Transverse colon (tissue), 4 donors: ENCODE measurements around the gene HIC2. TPM values are rescaled to one million over a fixed set of nuclear protein-coding genes. Genes with fewer than 3 reads are reported as not detected.
"Not testable (repeated sequence)": the region's sequence is repeated elsewhere in the genome, so short reads cannot be mapped to it uniquely, and the experiment has no call there.

Experiments
- DNase-seq: peaks from one replicate; pipeline ENCODE4 v3.0.0-alpha.2; 2019
- H3K27ac ChIP-seq, 4 donors: fragments of 200-600 bp; sonication (generic); 2 replicates each; pipeline ENCODE4 v1.5.1; 2016 to 2018; ENCODE audit warnings: inconsistent platforms in 4 of 4
- H3K27me3 ChIP-seq: fragments of 200-600 bp; sonication (generic); 2 replicates; pipeline ENCODE4 v1.5.1; 2017; ENCODE audit warnings: inconsistent platforms
- H3K36me3 ChIP-seq, 4 donors: fragments of 200-600 bp; sonication (generic); 2 replicates each; pipeline ENCODE4 v1.5.1; 2017 to 2019; ENCODE audit warnings: inconsistent platforms in 4 of 4
- H3K4me1 ChIP-seq, 4 donors: fragments of 200-600 bp; sonication (generic); 2 replicates each; pipeline ENCODE4 v1.5.1; 2017 to 2020; ENCODE audit warnings: inconsistent platforms in 4 of 4
- H3K4me3 ChIP-seq, 4 donors: fragments of 200-600 bp; sonication (generic); 1 replicate in 1 of 4; 2 replicates in 3 of 4; pipeline versions ENCODE4 v1.5.1 to v1.6.1; 2017 to 2019; ENCODE audit warnings: inconsistent platforms in 4 of 4
- H3K9me3 ChIP-seq, 2 donors: fragments of 200-600 bp; sonication (generic); 2 replicates each; pipeline ENCODE4 v1.5.1; 2017 to 2019; ENCODE audit warnings: inconsistent platforms in 2 of 2
- CTCF ChIP-seq, 5 experiments: fragments of 200-600 bp in 3 of 5; fragments of 450-650 bp in 2 of 5; sonication (generic) in 3 of 5; IDR thresholded peaks; 1 replicate in 2 of 5; 2 replicates in 3 of 5; pipeline ENCODE4 v1.5.1; 2016 to 2017; ENCODE audit warnings: antibody characterized with exemption in 5 of 5, inconsistent platforms in 3 of 5, mild to moderate bottlenecking in 2 of 5, moderate library complexity in 1 of 5
- EP300 ChIP-seq: sonication (generic); formaldehyde crosslinking; IDR thresholded peaks from one replicate; pipeline ENCODE4 v1.6.1; 2017; ENCODE audit warnings: antibody characterized with exemption, low read depth
- POLR2A ChIP-seq: fragments of 450-650 bp; IDR thresholded peaks from one replicate; pipeline ENCODE4 v1.6.1; 2016; ENCODE audit warnings: antibody characterized with exemption, mild to moderate bottlenecking, moderate library complexity
- POLR2AphosphoS5 ChIP-seq, 3 donors: sonication (generic); formaldehyde crosslinking; IDR thresholded peaks; one replicate each; pipeline ENCODE4 v1.6.1; 2016; ENCODE audit warnings: antibody characterized with exemption in 3 of 3
- WGBS, 2 donors: methylation state at CpG; one replicate each; pipeline ENCODE4 v1.1.5; 2018; ENCODE audit warnings: low coverage in 1 of 2; 5-methylcytosine and 5-hydroxymethylcytosine counted together
- in situ Hi-C, 4 donors: fragments of 200-750 bp; cut with MboI; loops; one replicate each; pipeline versions ENCODE4 v1.15.0 to v1.15.1; 2017; ENCODE audit warnings: low sequenced_read_pairs in 3 of 4, low pct_ligation_motif_present in 1 of 4, low pct_unique_long_range_greater_than_20kb in 1 of 4
- intact Hi-C: fragments of 100-400 bp; cut with DNase I; formaldehyde crosslinking; loops from one replicate; pipeline ENCODE4 v1.15.1; 2023; ENCODE audit warnings: low total_unique reads
- total RNA-seq, 4 donors: library from RNA; depleted of rRNA; stranded (reverse); fragments of >200 nt; gene quantifications; one replicate each; pipeline ENCODE4 v1.1.0, GENCODE V29; 2016

HIC2 gene
- total RNA-seq, 4 donors from 2014 or later = 7.2 to 71.4 (median 9.2) TPM

- no peak overlapping the region for H3K27ac ChIP-seq
- intact Hi-C loops = no loop called here
- in situ Hi-C loops = no loop called here
- H3K27me3 ChIP-seq = no peaks in the 10 kb centered on the region
- WGBS, 2 donors = 80 to 85% methylated on average over 1 to 7 of the region's 7 CpGs
- no peak for DNase-seq
- H3K36me3 ChIP-seq = no peaks in the 10 kb centered on the region
- H3K4me3 ChIP-seq = no peak overlapping the region
- no peaks in the 10 kb centered on the region for H3K9me3 ChIP-seq
- TF ChIP-seq CTCF (IDR thresholded peaks at IDR 0.05) = no peak
- no peak for TF ChIP-seq POLR2AphosphoS5 (IDR thresholded peaks at IDR 0.05)
- TF ChIP-seq EP300 = no peak
- TF ChIP-seq POLR2A = no peak
- H3K4me1 ChIP-seq = no peaks in the 10 kb centered on the region
These were observed 34.7 kb downstream of the HIC2 start for GRCh38 chr22:21451545-21452520.

GRCh38 chr22:21452666-21453065, 35.5 kb downstream of the HIC2 start:
- H3K27ac ChIP-seq, H3K36me3 ChIP-seq, intact Hi-C loops, H3K9me3 ChIP-seq, in situ Hi-C loops, H3K4me3 ChIP-seq, DNase-seq, H3K4me1 ChIP-seq, H3K27me3 ChIP-seq: not testable (repeated sequence)
- 94 to 100% methylated on average over 1 to 4 of the region's 4 CpGs for WGBS, 2 donors

GRCh38 chr22:21454998-21455333, 37.8 kb downstream of the HIC2 start:
- H3K9me3 ChIP-seq, H3K4me3 ChIP-seq, H3K36me3 ChIP-seq, intact Hi-C loops, H3K27me3 ChIP-seq, in situ Hi-C loops, H3K27ac ChIP-seq, DNase-seq, H3K4me1 ChIP-seq: not testable (repeated sequence)
- WGBS, 2 donors = 86 to 90% methylated on average over 8 to 9 of the region's 9 CpGs

- no peaks in the 10 kb centered on the region for H3K4me1 ChIP-seq
- H3K4me3 ChIP-seq = no peak overlapping the region
- H3K27ac ChIP-seq = no peak overlapping the region
- intact Hi-C loops = no loop called here
- 84% methylated on average over 18 of the region's 19 CpGs; no CpG with 5 or more reads in 1 of the 2 donors for WGBS, 2 donors
- in situ Hi-C loops = no loop called here
- H3K36me3 ChIP-seq = no peaks in the 10 kb centered on the region
- TF ChIP-seq POLR2AphosphoS5 (IDR thresholded peaks at IDR 0.05) = no peak
- TF ChIP-seq POLR2A = no peak
- no peak for TF ChIP-seq CTCF (IDR thresholded peaks at IDR 0.05)
- TF ChIP-seq EP300 = no peak
- no peak for DNase-seq
- no peaks in the 10 kb centered on the region for H3K27me3 ChIP-seq
- H3K9me3 ChIP-seq = no peaks in the 10 kb centered on the region
These were observed 38.3 kb downstream of the HIC2 start for GRCh38 chr22:21455334-21456089.

GRCh38 chr22:21457023-21457787, 40.0 kb downstream of the HIC2 start:
- in situ Hi-C loops (no loop called here), intact Hi-C loops (no loop called here)
- no peak for DNase-seq
- no peaks in the 10 kb centered on the region for H3K36me3 ChIP-seq
- WGBS, 2 donors = 75 to 86% methylated on average over 8 to 19 of the region's 19 CpGs
- no peak overlapping the region for H3K27ac ChIP-seq
- no peaks in the 10 kb centered on the region for H3K4me1 ChIP-seq
- no peak for TF ChIP-seq CTCF (IDR thresholded peaks at IDR 0.05)
- no peak for TF ChIP-seq POLR2AphosphoS5 (IDR thresholded peaks at IDR 0.05)
- TF ChIP-seq EP300 = no peak
- no peak for TF ChIP-seq POLR2A
- no peaks in the 10 kb centered on the region for H3K9me3 ChIP-seq
- no peaks in the 10 kb centered on the region for H3K27me3 ChIP-seq
- H3K4me3 ChIP-seq = no peak overlapping the region

- H3K27ac ChIP-seq, H3K4me1 ChIP-seq, DNase-seq, H3K4me3 ChIP-seq, H3K36me3 ChIP-seq, intact Hi-C loops, H3K27me3 ChIP-seq, in situ Hi-C loops, H3K9me3 ChIP-seq: not testable (repeated sequence)
- WGBS, 2 donors = no CpG with 5 or more reads among the region's 4 CpGs
These were observed 45.5 kb downstream of the HIC2 start for GRCh38 chr22:21462672-21463071.
